Measurements from ENCODE around the gene TMEM201. TPM values are rescaled to one million over a fixed set of nuclear protein-coding genes. Genes with fewer than 3 reads are reported as not detected.

The TMEM201 gene
- total and polyA plus RNA-seq, 2 of the 8 experiments (the other 6 are each of a cell fraction or from before 2014, with no cell fraction given): 8.2 to 27.1 TPM

- DNase-seq (ENCODE audit: low read depth in 1 of 2, low spot score in 2 of 2) (no peak), FAIRE-seq (no peak)
- no peak overlapping the region for H3K9ac ChIP-seq (replicated peaks in 1 of 4; ENCODE audit: extremely low read depth in 1 of 4, low read depth in 3 of 4, low read length in 3 of 4)
- no peak overlapping the region for H2AFZ ChIP-seq (ENCODE audit: low read length)
- H4K20me1 ChIP-seq (replicated peaks in 1 of 2; ENCODE audit: control insufficient read depth in 1 of 2, insufficient read depth in 2 of 2, low read length in 2 of 2): peaks cover 2 to 12% of the 10 kb centered on the region in 2 experiments
- H2BK120ac ChIP-seq (replicated peaks; ENCODE audit: low read depth, low read length): no peak overlapping the region
- H3K27ac ChIP-seq (ENCODE audit: low read depth, low read length): no peak overlapping the region
- no peak overlapping the region for H2BK20ac ChIP-seq (ENCODE audit: low read length)
- no peak overlapping the region for H3K4ac ChIP-seq (replicated peaks; ENCODE audit: insufficient read length, low read depth, low read length)
- peaks cover 3% of the 10 kb centered on the region; the same call in 1 of the 2 replicates for H3K79me1 ChIP-seq (ENCODE audit: low read depth, low read length)
- H3K56ac ChIP-seq (replicated peaks; ENCODE audit: insufficient read length, low read depth, low read length): no peak overlapping the region
- TF ChIP-seq RAD21 (IDR thresholded peaks at IDR 0.05 in 1 of 2, conservative IDR thresholded peaks at IDR 0.05 in 1 of 2; ENCODE audit: low read depth in 2 of 2, low read length in 2 of 2) (peak in 1 of 2 experiments; percentile 14; a peak in 1 of 4 replicates), SIX5 (IDR thresholded peaks at IDR 0.05; ENCODE audit: low read depth, low read length) (no peak), MAX (IDR thresholded peaks at IDR 0.05) (no peak), SUZ12 (IDR thresholded peaks at IDR 0.05; ENCODE audit: low read length) (no peak), SP1 (IDR thresholded peaks at IDR 0.05; ENCODE audit: low read depth, low read length) (no peak), SRF (IDR thresholded peaks at IDR 0.05; ENCODE audit: low read depth, low read length) (no peak), CTCF (IDR thresholded peaks at IDR 0.05; ENCODE audit: control extremely low read depth in 1 of 3, insufficient read depth in 1 of 3, low read depth in 1 of 3, low read length in 3 of 3) (peak in 2 of 3 experiments; percentile 15 to 32; a peak in 2 of 4 replicates)
- no peak overlapping the region for H4K8ac ChIP-seq (ENCODE audit: extremely low read depth, insufficient read depth, low read length)
- no peak overlapping the region for H3K18ac ChIP-seq (ENCODE audit: extremely low read depth, low read length)
- H3K4me2 ChIP-seq (ENCODE audit: insufficient read depth in 1 of 2, low read depth in 2 of 2, low read length in 2 of 2): no peak overlapping the region
- H2BK12ac ChIP-seq (ENCODE audit: low read depth, low read length): no peak overlapping the region
- H3K27me3 ChIP-seq (replicated peaks in 1 of 4; ENCODE audit: control insufficient read depth in 3 of 4, extremely low read depth in 1 of 4, insufficient read depth in 3 of 4, low read length in 3 of 4): no peaks in the 10 kb centered on the region
- peaks cover 0 to 37% (median 22%) of the 10 kb centered on the region in 4 experiments; a peak in 7 of 8 replicates for H3K36me3 ChIP-seq (ENCODE audit: control insufficient read depth in 2 of 4, insufficient read depth in 4 of 4, low read length in 3 of 4)
- no peak overlapping the region for H2BK15ac ChIP-seq (ENCODE audit: low read length)
- no peak overlapping the region for H2BK5ac ChIP-seq (ENCODE audit: low read depth, low read length)
- WGBS, 2 experiments (ENCODE audit: extremely low coverage in 1 of 2, insufficient coverage in 1 of 2, insufficient read length in 1 of 2, insufficient replicate concordance in 2 of 2, low coverage in 1 of 2, low lambda C conversion rate in 2 of 2, missing lambda C conversion rate in 1 of 2): 87% methylated on average over 6 of the region's 6 CpGs; no CpG with 5 or more reads in 1 of the 2 experiments
- H3K23ac ChIP-seq (ENCODE audit: insufficient read length): no peak overlapping the region
- ChIA-PET CTCF (ENCODE audit: partially characterized antibody) (interaction anchor here (0.5 to 2.7 kb wide), 11 partner anchors 9 to 287 kb away, joined by 3 to 9 read pairs (median 4); no protein-coding TSS in a partner anchor), POLR2A (ENCODE audit: partially characterized antibody) (interaction anchor here (1.2 kb wide), 1 partner anchor 13 kb away, joined by 3 read pairs; no protein-coding TSS in a partner anchor)
- H3K4me3 ChIP-seq (ENCODE audit: extremely low read depth in 1 of 4, insufficient read depth in 2 of 4, low read depth in 3 of 4, low read length in 4 of 4): no peak overlapping the region
- H2AK5ac ChIP-seq (ENCODE audit: low read depth, low read length): no peak overlapping the region
- H3K4me1 ChIP-seq (replicated peaks in 1 of 4; ENCODE audit: control insufficient read depth in 3 of 4, insufficient read depth in 4 of 4, low read length in 3 of 4): no peaks in the 10 kb centered on the region
- no peak overlapping the region for H3K14ac ChIP-seq (ENCODE audit: insufficient read length)
- no peak overlapping the region for H4K91ac ChIP-seq (replicated peaks; ENCODE audit: insufficient read length, low read length)
- H3K23me2 ChIP-seq (ENCODE audit: low read depth, low read length): no peaks in the 10 kb centered on the region
- H4K5ac ChIP-seq (ENCODE audit: insufficient read length, low read depth, low read length): no peak overlapping the region
- H3K79me2 ChIP-seq (ENCODE audit: control insufficient read depth in 1 of 2, insufficient read depth in 2 of 2, low read length in 2 of 2): no peaks in the 10 kb centered on the region
- no peaks in the 10 kb centered on the region for H3K9me3 ChIP-seq (ENCODE audit: insufficient read depth in 2 of 2, low read depth in 1 of 2, low read length in 1 of 2)
Observed at GRCh38 chr1:9576903-9577302, 11.8 kb upstream of the TMEM201 start.
